GM21526 (cell line): Measurements from ENCODE around the gene SCYGR4.
"Not testable (repeated sequence)": the region's sequence is repeated elsewhere in the genome, so short reads cannot be mapped to it uniquely, and the experiment has no call there.

ENCODE experiments used
- ATAC-seq: cut with Tn5 transposase; IDR thresholded peaks from one replicate; pipeline ENCODE4 v1.9.1; 2021; ENCODE audit warnings: moderate library complexity; ENCODE audit not compliant: unreplicated experiment, low FRiP score

The SCYGR4 gene

DNA sequence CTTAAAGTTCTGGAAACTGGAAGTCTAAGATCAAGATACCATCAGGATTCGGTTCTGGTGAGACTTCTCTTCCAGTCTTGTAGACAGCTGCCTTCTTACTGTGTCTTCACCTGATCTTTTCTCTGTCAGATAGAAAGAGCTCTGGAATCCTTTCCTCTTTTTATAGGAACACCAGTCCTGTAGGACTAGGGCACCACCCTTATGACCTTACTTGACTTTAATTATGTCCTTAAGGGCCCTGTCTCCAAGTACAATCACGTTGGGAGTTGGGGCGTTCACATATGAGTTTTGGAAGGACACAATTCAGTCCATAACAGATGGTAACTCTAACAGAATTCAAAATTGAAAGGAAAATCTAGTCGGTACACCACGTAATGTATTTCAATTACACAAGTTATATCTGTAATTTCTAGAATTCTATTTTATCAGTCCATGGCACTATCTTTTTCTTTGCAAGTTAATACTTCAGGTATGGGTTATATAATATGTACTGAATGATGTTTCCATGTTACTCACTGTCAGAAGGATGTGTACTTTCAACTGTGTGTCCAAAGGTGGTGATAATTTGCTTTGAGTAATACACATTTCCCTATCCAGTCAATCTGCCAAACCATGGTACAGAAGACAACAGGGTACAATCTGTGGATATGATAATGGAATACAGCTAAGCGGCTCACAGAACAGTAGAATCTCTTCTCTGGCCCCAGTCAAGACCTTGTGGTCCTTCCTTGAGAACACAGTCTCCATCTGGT, 48.1 kb downstream of the SCYGR4 start:
- ATAC-seq: no peak

- ATAC-seq: not testable (repeated sequence)
Measured at GRCh38 chr2:227666631-227667170, 49.4 kb downstream of the SCYGR4 start, which contains the start of gene SCYGR5. Gene SCYGR5 (plus strand): TSS chr2:227666804. CDS start chr2:227666804, 0 bp downstream.
